NT2/D1 (cell line): ENCODE measurements around the gene MCFD2.

Experiments used
- SUZ12 ChIP-seq: IDR thresholded peaks from 2 replicates; pipeline ENCODE4 v1.6.1; 2011; ENCODE audit not compliant: insufficient read length, insufficient read depth; ENCODE audit errors: extremely low read depth
- YY1 ChIP-seq: IDR thresholded peaks from 2 replicates; pipeline ENCODE4 v1.6.1; 2011; ENCODE audit not compliant: insufficient read length, insufficient read depth
- ZNF274 ChIP-seq: IDR thresholded peaks from 2 replicates; pipeline ENCODE4 v1.6.1; 2011; ENCODE audit warnings: mild to moderate bottlenecking, low read depth, low read length

GRCh38 chr2:46962751-46963150 is 47.1 kb upstream of the MCFD2 start:
- TF ChIP-seq YY1 (no peak), ZNF274 (no peak), SUZ12 (no peak)
